ENCODE measurements around the gene KRTAP5-5. TPM values are rescaled to one million over a fixed set of nuclear protein-coding genes. Genes with fewer than 3 reads are reported as not detected.

Gene KRTAP5-5, protein sequence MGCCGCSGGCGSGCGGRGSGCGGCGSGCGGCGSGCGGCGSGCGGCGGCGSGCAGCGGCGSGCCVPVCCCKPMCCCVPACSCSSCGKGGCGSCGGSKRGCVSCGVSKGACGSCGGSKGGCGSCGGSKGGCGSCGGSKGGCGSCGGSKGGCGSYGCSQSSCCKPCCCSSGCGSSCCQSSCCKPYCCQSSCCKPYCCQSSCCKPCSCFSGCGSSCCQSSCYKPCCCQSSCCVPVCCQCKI
- total RNA-seq (2014; rRNA removed; shearing (Covaris generic)), result not detected in 2 replicates

DNA sequence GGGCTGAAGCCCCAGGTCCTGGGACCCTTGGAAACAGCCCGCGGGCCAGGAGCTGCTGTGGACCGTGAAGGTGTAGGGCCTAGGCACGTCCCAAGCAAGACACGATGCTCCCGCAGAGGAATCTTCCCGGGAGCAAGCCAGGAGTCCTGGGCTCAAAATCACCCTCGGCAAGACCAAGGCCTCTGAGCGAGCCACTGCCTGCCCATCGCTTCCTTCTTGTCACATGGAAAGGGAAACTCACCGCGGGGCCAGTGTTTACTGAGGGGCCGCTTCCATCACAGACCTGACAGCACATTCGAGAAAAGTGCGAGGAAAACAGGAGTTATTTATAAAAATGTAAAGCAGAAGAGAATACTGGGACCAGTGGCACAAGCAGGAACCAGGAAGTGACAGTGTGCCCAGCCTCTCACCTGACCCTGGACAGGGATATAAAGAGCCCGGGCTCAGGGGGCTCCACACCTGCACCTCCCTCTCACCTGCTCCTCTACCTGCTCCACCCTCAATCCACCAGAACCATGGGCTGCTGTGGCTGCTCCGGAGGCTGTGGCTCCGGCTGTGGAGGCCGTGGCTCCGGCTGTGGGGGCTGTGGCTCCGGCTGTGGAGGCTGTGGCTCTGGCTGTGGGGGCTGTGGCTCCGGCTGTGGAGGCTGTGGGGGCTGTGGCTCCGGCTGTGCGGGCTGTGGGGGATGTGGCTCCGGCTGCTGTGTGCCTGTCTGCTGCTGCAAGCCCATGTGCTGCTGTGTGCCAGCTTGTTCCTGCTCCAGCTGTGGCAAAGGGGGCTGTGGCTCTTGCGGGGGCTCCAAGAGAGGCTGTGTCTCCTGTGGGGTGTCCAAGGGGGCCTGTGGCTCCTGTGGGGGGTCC, at the start of gene KRTAP5-5:
Gene KRTAP5-5 (plus strand): TSS at position 450 of the 860 bp plus-strand sequence. CDS start 66 bp downstream, at position 516.

DNA sequence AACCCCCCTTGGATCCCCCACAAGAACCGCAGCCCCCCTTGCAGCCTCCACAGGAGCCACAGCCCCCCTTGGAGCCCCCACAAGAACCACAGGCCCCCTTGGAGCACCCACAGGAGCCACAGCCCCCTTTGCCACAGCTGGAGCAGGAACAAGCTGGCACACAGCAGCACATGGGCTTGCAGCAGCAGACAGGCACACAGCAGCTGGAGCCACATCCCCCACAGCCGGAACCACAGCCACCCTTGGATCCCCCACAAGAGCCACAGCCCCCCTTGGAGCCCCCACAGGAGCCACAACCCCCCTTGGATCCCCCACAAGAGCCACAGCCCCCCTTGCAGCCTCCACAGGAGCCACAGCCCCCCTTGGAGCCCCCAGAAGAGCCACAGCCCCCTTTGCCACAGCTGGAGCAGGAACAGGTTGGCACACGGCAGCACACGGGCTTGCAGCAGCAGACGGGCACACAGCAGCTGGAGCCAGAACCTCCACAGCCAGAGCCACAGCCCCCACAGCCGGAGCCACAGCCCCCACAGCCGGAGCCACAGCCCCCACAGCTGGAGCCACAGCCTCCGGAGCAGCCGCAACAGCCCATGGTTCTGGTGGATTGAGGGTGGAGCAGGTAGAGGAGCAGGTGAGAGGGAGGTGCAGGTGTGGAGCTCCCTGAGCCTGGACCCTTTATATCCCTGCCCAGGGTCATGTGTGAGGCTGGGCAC, 44.8 kb upstream of the KRTAP5-5 start, which contains the start of gene KRTAP5-1:
Gene KRTAP5-1 (minus strand): TSS at position 623 of the 710 bp plus-strand sequence. CDS start 34 bp downstream, at position 589.

DNA sequence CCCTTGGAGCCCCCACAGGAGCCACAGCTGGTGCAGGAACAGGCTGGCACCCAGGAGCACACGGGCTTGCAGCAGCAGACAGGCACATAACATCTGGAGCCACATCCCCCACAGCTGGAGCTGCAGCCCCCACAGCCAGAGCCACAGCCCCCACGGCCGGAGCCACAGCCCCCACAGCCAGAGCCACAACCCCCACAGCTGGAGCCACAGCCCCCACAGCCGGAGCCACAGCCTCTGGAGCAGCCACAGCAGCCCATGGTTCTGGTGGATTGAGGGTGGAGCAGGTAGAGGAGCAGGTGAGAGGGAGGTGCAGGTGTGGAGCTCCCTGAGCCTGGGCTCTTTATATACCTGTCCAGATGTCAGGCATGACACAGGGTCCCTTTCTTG, 31.6 kb upstream of the KRTAP5-5 start, which contains the start of gene KRTAP5-2:
Gene KRTAP5-2 (minus strand): TSS at position 301 of the 387 bp plus-strand sequence. CDS start 44 bp downstream, at position 257.

DNA sequence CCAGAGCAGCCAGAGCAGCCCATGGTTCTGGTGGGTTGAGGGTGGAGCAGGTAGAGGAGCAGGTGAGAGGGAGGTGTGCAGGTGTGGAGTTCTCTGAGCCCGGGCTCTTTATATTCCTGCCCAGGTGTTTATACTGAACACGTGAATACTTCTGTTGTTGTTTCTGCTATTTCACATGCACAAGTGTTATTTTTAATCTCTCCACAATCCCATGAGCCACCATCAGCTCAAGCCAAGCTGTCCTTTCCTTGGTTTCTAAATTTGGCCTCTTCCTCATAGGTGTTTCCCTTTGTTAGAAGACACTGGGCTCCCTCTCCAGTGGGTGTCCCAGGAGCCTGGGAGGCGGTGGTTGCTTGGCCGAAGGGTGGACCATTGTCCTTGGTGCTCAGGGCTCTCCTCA, 21.2 kb upstream of the KRTAP5-5 start, which contains the start of gene KRTAP5-3:
Gene KRTAP5-3 (minus strand): TSS at position 101 of the 400 bp plus-strand sequence. CDS start 78 bp downstream, at position 23.

DNA sequence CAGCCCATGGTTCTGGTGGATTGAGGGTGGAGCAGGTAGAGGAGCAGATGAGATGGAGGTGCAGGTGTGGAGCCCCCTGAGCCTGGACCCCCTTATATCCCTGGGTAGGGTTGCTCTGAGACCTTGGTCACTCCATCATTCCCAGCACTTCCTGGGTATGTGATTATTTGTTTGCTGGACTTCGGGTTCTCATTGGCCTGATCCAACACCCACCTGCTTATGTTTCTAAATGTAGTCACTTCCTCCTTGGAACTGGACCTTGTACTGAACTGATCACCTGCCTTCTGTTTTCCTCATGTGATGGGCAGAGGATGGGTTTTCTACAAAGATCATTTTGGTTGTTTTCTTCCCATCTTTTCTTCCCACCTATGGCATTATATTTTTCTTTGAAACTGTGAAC, 7.5 kb upstream of the KRTAP5-5 start, which contains the start of gene KRTAP5-4:
Gene KRTAP5-4 (minus strand): TSS at position 53 of the 400 bp plus-strand sequence. CDS start 45 bp downstream, at position 8.

Other genes starting within 250 kb of the KRTAP5-5 start
- gene BRSK2, start 239.8 kb upstream of the KRTAP5-5 start, total RNA-seq (2014; rRNA removed; shearing (Covaris generic)), result 0.48 and 0.49 TPM in 2 replicates
- 19.1 and 25.4 TPM in 2 replicates for gene MOB2, start 143.0 kb upstream of the KRTAP5-5 start, total RNA-seq (2014; rRNA removed; shearing (Covaris generic))
- gene DUSP8, start 57.5 kb upstream of the KRTAP5-5 start, total RNA-seq (2014; rRNA removed; shearing (Covaris generic)), result 0.15 and 0.37 TPM in 2 replicates
- not detected in 2 replicates for gene KRTAP5-1, start 44.5 kb upstream of the KRTAP5-5 start, total RNA-seq (2014; rRNA removed; shearing (Covaris generic))
- gene KRTAP5-2, start 31.5 kb upstream of the KRTAP5-5 start, total RNA-seq (2014; rRNA removed; shearing (Covaris generic)), result not detected in 2 replicates
- gene KRTAP5-3, start 21.3 kb upstream of the KRTAP5-5 start, total RNA-seq (2014; rRNA removed; shearing (Covaris generic)), result not detected in 2 replicates
- not detected in 2 replicates for gene KRTAP5-4, start 7.6 kb upstream of the KRTAP5-5 start, total RNA-seq (2014; rRNA removed; shearing (Covaris generic))
- not detected in 2 replicates for gene KRTAP5-6, start 67.4 kb downstream of the KRTAP5-5 start, total RNA-seq (2014; rRNA removed; shearing (Covaris generic))
- 1.8 and 2.3 TPM in 2 replicates for gene IFITM10, start 120.8 kb downstream of the KRTAP5-5 start, total RNA-seq (2014; rRNA removed; shearing (Covaris generic))
- gene CTSD, start 134.2 kb downstream of the KRTAP5-5 start, total RNA-seq (2014; rRNA removed; shearing (Covaris generic)), result 139 TPM in 2 replicates
- gene SYT8, start 205.2 kb downstream of the KRTAP5-5 start, total RNA-seq (2014; rRNA removed; shearing (Covaris generic)), result not detected in 2 replicates
- not detected in 2 replicates for gene TNNI2, start 209.2 kb downstream of the KRTAP5-5 start, total RNA-seq (2014; rRNA removed; shearing (Covaris generic))
- 0.13 and 1.8 TPM in 2 replicates for gene LSP1, start 223.3 kb downstream of the KRTAP5-5 start, total RNA-seq (2014; rRNA removed; shearing (Covaris generic))

Measured in A375 (cell line).